GM12892 (cell line): ENCODE results near the gene IGFBP7.

Experiments
- DNase-seq: peaks from one replicate; pipeline ENCODE4 v3.0.0; 2011; ENCODE audit not compliant: insufficient read length
- FAIRE-seq: peaks from 2 replicates; lab custom pipeline; 2011; peaks lifted over from hg19 to GRCh38; lab: Jason Lieb, UNC
- POLR2A ChIP-seq: IDR thresholded peaks from 2 replicates; pipeline ENCODE4 v1.6.1; 2011; ENCODE audit warnings: low read depth, low read length, control low read depth
- POLR2AphosphoS5 ChIP-seq: IDR thresholded peaks from 2 replicates; pipeline ENCODE4 v1.6.1; 2011; ENCODE audit warnings: low read depth, low read length, control low read depth
- TAF1 ChIP-seq: IDR thresholded peaks from 2 replicates; pipeline ENCODE4 v1.6.1; 2011; ENCODE audit warnings: low read depth, mild to moderate bottlenecking, control low read depth, low read length, borderline replicate concordance

The IGFBP7 gene

DNA sequence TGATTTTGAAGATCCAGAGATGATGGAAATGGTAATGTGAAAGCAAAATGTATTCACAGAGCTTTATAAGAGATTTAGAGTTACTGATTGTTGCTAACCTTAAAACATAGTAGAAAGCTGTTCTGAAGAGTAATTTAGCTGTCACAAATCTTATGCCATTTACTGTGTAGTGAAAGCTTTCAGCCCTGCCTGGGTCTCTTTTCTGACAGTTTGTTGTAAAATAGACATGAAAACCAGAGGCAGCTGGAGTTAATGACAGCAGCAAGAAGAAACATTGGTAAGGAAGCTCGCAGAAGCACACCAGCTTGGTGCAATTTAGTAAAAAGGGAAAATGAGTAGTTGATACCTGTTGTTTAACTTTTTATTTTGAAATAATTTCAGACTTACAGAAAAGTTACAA, 110.4 kb downstream of the IGFBP7 start:
- TF ChIP-seq POLR2A = no peak
- no peak for TF ChIP-seq TAF1
- no peak for TF ChIP-seq POLR2AphosphoS5
- FAIRE-seq (no peak), DNase-seq (no peak)

DNA sequence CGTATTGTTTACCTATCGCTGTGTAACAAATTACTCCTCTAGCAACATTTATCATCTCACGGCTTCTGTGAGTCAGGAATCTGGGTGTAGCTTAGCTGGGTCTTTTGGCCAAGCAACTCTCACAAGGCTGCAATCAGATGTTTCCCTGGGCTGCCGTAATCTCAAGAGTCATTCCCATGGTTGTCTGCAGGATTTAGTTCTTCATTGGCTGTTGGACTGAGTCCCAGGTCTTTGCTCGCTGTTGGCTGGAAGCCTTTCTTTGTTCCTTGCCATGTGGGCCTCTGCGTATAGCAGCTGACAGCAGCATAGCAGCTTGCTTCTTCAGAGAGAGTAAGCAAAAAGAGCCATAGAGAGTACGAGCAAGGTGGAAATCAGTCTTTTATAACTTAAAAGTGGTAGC, 114.7 kb downstream of the IGFBP7 start:
- TF ChIP-seq POLR2A (no peak), TAF1 (no peak), POLR2AphosphoS5 (no peak)
- FAIRE-seq (no peak), DNase-seq (no peak)

DNA sequence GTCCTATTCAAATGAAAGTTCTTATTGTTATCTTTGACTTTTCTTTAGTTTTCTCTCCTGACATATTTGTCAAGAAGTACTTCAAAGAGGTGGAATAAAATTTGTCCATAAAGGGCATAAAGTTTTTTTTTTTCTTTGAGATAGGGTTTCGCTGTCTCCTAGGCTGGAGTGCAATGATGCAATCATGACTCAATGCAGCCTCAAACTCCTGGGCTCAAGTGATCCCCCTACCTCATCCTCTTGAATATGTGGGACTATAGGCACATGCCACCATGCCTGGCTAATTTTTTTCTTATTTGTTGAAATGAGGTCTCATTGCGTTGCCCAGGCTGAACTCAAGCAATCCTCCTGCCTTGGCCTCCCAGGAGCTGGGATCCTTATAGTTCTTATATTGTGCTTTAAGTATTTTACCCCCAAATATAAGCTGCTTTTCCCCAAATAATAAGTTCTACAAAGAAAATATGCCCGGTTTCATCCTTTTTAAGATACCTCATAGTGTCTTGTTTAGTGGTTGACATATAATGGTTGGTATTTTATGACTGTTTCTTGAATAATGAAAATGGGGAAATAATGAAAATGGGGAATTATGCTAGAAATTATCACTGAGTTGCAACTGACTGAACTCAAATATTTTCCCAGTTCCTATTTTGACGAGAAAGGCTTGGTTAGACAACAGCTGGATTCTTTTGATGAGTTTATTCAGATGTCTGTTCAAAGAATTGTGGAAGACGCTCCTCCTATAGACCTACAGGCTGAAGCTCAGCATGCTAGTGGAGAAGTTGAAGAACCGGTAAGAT, 119.9 kb downstream of the IGFBP7 start:
- DNase-seq (no peak), FAIRE-seq (no peak)
- TF ChIP-seq POLR2A (no peak), TAF1 (no peak), POLR2AphosphoS5 (no peak)

DNA sequence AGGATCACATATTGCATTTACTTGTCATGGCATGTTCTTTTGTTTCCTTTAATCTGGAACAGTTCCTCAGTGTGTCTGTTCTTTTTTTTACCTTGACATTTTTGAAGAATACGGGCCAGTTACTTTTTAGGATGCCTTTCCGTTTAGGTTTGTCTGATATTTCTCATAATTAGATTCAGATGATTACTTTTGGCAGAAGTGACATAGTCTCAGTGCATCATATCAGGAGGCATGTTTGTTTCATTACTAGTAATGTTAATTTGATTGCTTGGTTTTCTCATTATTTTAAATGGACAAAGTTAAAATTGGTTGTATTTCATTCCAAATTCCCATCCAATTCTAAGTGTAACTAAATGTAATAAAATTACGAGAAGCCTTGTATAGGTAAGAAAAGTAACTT, 123.2 kb downstream of the IGFBP7 start:
- DNase-seq (no peak), FAIRE-seq (peak; percentile 9)
- no peak for TF ChIP-seq POLR2AphosphoS5
- TF ChIP-seq POLR2A = no peak
- no peak for TF ChIP-seq TAF1

DNA sequence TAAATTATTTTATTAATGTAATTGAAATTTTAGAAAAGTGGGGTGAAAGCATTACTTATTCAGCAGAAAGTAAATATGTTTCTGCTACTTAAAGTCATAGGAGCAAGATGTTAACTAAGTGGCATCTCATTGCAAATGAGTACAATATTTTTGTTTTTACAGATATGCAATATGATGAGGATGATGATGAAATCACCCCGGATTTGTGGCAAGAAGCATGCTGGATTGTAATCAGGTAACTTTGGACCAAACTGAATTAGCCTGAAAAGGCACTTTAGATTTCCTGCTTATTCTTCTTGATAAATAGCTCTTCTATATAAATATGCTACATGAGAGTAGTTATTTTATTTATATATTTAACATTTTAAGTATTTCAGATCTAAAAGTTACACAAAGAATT, 124.0 kb downstream of the IGFBP7 start:
- TF ChIP-seq TAF1 (no peak), POLR2AphosphoS5 (no peak), POLR2A (no peak)
- no peak for DNase-seq
- no peak for FAIRE-seq

DNA sequence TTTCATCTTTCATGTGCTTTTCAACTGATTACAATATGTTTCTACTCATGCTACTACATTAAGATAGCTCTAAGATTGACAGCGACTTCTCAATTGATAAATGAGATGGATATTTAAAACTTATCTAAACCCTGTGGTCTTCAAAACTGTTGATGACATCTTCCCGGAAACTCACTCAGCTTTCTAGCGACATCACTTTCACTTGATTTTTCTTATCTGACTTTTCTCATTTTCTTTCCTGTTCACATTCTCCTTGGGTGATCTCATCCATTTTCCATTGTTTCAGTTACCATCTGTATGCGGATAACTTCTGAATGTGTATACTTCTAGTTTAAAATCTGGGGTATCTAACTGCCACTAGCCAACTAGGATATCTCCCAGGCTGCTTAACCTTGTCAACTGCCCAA, 128.4 kb downstream of the IGFBP7 start:
- DNase-seq (no peak), FAIRE-seq (no peak)
- no peak for TF ChIP-seq TAF1
- no peak for TF ChIP-seq POLR2A
- TF ChIP-seq POLR2AphosphoS5 = no peak
